Measurements from ENCODE around the gene CYP27B1.

- no peak for TF ChIP-seq CTCF (IDR thresholded peaks at IDR 0.05)
- no peak for TF ChIP-seq EP300 (IDR thresholded peaks at IDR 0.05)
- TF ChIP-seq POLR2A (IDR thresholded peaks at IDR 0.05) = no peak
Observed at GRCh38 chr12:57749061-57749460, 17.8 kb downstream of the CYP27B1 start.
